Mammary microvascular endothelial cell (primary cell): Measurements from ENCODE around the gene ITIH2. TPM values are rescaled to one million over a fixed set of nuclear protein-coding genes. Genes with fewer than 3 reads are reported as not detected.

Source experiments
- total RNA-seq: library from RNA; depleted of rRNA; stranded (reverse); fragments of >200 nt; gene quantifications from 2 replicates; pipeline ENCODE4 v1.2.3, GENCODE V29; 2015

Gene ITIH2, protein sequence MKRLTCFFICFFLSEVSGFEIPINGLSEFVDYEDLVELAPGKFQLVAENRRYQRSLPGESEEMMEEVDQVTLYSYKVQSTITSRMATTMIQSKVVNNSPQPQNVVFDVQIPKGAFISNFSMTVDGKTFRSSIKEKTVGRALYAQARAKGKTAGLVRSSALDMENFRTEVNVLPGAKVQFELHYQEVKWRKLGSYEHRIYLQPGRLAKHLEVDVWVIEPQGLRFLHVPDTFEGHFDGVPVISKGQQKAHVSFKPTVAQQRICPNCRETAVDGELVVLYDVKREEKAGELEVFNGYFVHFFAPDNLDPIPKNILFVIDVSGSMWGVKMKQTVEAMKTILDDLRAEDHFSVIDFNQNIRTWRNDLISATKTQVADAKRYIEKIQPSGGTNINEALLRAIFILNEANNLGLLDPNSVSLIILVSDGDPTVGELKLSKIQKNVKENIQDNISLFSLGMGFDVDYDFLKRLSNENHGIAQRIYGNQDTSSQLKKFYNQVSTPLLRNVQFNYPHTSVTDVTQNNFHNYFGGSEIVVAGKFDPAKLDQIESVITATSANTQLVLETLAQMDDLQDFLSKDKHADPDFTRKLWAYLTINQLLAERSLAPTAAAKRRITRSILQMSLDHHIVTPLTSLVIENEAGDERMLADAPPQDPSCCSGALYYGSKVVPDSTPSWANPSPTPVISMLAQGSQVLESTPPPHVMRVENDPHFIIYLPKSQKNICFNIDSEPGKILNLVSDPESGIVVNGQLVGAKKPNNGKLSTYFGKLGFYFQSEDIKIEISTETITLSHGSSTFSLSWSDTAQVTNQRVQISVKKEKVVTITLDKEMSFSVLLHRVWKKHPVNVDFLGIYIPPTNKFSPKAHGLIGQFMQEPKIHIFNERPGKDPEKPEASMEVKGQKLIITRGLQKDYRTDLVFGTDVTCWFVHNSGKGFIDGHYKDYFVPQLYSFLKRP
- total RNA-seq = not detected in 2 replicates

DNA sequence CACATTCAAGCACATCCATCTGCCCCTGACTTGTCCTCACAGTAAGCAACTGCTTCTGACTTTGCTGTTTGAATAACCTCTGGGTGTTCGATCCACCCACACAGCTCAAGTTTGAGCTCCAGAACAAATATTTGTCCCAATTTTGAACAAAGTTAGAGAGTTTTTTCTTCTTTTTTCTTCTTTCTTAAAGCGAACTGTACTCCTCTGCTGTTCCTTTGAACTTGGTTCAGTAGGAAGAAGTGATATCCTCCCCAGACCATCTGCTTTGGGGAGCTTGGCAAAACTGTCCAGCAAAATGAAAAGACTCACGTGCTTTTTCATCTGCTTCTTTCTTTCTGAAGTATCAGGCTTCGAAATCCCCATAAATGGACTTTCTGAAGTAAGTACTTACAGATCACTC lies at the start of gene ITIH2:
TSS of gene ITIH2 (plus strand) at position 177 of the 400 bp plus-strand sequence. CDS start at position 296, 119 bp downstream.

DNA sequence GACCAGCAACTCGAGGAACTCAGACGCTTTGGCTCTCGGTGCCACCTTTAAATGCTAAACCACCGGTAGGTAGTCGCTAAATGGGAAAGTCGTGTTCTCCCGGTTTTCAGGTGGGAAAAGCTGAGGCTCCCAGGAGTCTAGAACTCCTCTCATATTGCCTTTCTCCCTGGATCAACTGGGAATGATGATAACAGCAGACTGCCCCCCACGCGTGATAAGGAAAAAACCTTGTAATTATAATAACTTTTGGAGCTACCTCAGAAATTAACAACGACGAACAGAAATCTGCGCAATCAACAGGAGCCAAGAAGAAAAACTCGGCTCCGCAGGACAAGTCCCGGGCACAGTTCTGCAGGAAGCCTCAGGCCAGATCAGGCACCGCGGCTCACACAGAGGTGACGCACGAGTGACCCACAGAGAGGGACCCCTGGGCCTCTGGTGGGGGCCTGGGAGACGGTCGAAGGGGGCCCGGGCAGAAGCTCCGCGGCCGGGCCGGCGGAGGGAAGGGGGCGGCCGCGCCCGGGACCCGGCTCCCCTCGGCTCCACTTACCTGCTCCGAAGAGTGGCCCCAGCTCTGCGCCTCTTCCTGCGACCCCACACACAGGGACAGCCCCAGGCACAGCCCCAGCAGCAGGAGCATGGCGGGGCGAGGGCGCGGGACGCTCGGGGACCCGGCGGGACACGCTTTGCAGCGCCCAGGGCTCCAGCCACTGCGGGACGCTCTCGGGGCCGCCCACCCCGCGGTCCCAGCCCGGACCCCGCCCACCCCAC lies 36.7 kb upstream of the ITIH2 start, which contains the start of gene ITIH5:
TSS of gene ITIH5 (minus strand) at position 714 of the 771 bp plus-strand sequence. CDS start at position 640, 74 bp downstream.

DNA sequence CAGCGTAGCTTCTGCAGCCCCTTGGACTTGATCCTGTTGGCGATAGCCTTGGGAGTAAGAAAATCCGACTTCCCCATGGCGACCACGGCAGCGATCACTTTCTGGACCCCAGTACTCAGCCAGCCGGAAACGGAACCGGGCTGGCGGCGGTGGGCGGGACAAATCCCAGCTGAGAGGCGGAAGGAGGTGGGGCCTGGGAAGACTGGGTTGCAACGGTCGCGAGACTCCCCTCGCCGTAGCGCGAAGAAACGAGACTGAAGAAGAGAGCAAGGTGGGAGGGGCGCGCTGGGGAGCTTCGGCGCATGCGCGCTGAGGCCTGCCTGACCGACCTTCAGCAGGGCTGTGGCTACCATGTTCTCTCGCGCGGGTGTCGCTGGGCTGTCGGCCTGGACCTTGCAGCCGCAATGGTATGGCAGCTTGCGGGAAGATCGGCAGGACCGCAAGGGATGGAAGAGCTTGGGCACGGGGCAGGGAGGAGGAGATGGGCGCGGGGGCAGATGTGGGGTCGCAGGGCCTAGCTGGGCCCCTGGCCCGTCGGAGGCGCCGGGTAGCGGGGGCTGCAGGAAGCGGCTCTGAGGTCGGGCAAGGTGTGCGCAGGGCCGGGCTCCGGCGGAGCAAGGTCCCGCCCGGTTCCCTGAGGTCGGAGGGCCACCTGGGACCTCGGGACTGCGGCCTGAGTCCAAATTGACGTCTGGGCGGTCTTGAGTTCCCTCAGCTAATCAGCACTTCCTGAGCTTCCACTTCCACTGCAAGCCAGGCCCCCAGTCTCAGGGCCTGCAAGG lies 84.9 kb downstream of the ITIH2 start, which contains the start of the genes ATP5F1C and KIN:
TSS of gene ATP5F1C (plus strand) at position 321 of the 782 bp plus-strand sequence. CDS start at position 352, 31 bp downstream.
TSS of gene KIN (minus strand) at position 137 of the 782 bp plus-strand sequence. CDS start at position 77, 60 bp downstream.

Other genes with a start within 250 kb of the ITIH2 start
- 0.30 and 0.80 TPM in 2 replicates for gene ITIH5, start 36.4 kb upstream of the ITIH2 start, total RNA-seq
- gene KIN, start 84.7 kb downstream of the ITIH2 start, total RNA-seq = 6.3 and 14.1 TPM in 2 replicates
- gene ATP5F1C, start 84.9 kb downstream of the ITIH2 start, total RNA-seq = 300 and 404 TPM in 2 replicates
- gene TAF3, start 115.2 kb downstream of the ITIH2 start, total RNA-seq = 3.1 and 4.0 TPM in 2 replicates